ENCODE data around the gene NEU3.

The NEU3 gene

DNA sequence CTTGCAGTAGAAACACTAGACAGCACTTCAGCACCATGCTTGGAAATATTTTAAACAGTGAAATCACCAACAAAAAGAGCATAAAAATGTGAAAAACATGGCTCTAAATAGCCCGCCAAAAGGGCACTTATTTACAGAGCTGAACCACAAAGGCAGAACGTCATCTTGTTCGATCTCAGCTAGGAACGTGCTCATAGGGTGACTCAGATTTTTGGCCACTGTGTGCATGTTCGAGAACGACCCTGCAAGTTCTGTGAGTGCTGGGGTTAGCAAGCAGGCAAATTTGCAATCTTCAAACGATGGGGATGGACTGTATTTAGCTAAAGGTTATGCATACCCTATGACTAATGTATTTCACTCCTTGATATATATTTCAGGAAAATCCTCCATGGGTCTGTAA is 77.3 kb downstream of the NEU3 start:
- DNase-seq = no peak
